Measurements from ENCODE around the gene C6orf132.

Gene C6orf132

GRCh38 chr6:42113936-42114636 lies 28.3 kb downstream of the C6orf132 start:
- Histone ChIP-seq H3K27me3 (replicated peaks; ENCODE audit: control insufficient read depth, insufficient read depth, low read length) (no peaks in the 10 kb centered on the region; the same call in 1 of the 2 replicates), H3K36me3 (ENCODE audit: control insufficient read depth, insufficient read depth, low read length) (no peaks in the 10 kb centered on the region), H3K4me3 (replicated peaks; ENCODE audit: low read depth, low read length) (no peak overlapping the region)
- DNase-seq (ENCODE audit: extremely low read depth, insufficient read length): no peak
- no peak for TF ChIP-seq CTCF (IDR thresholded peaks at IDR 0.05; ENCODE audit: insufficient read depth, low read length, poor library complexity, severe bottlenecking)

GRCh38 chr6:42112351-42112750 lies 30.1 kb downstream of the C6orf132 start:
- Histone ChIP-seq H3K27me3 (replicated peaks; ENCODE audit: control insufficient read depth, insufficient read depth, low read length) (peaks cover 1% of the 10 kb centered on the region; the same call in 1 of the 2 replicates), H3K36me3 (ENCODE audit: control insufficient read depth, insufficient read depth, low read length) (no peaks in the 10 kb centered on the region), H3K4me3 (replicated peaks; ENCODE audit: low read depth, low read length) (no peak overlapping the region)
- TF ChIP-seq CTCF (IDR thresholded peaks at IDR 0.05; ENCODE audit: insufficient read depth, low read length, poor library complexity, severe bottlenecking): no peak
- no peak for DNase-seq (ENCODE audit: extremely low read depth, insufficient read length)

GRCh38 chr6:42110683-42111082 lies 31.7 kb downstream of the C6orf132 start:
- no peak for TF ChIP-seq CTCF (IDR thresholded peaks at IDR 0.05; ENCODE audit: insufficient read depth, low read length, poor library complexity, severe bottlenecking)
- Histone ChIP-seq H3K4me3 (replicated peaks; ENCODE audit: low read depth, low read length) (no peak overlapping the region), H3K36me3 (ENCODE audit: control insufficient read depth, insufficient read depth, low read length) (no peaks in the 10 kb centered on the region), H3K27me3 (replicated peaks; ENCODE audit: control insufficient read depth, insufficient read depth, low read length) (peaks cover 1% of the 10 kb centered on the region; the same call in 1 of the 2 replicates)
- no peak for DNase-seq (ENCODE audit: extremely low read depth, insufficient read length)

- TF ChIP-seq CTCF (IDR thresholded peaks at IDR 0.05; ENCODE audit: insufficient read depth, low read length, poor library complexity, severe bottlenecking): no peak
- Histone ChIP-seq H3K36me3 (ENCODE audit: control insufficient read depth, insufficient read depth, low read length) (no peaks in the 10 kb centered on the region), H3K4me3 (replicated peaks; ENCODE audit: low read depth, low read length) (no peak overlapping the region), H3K27me3 (replicated peaks; ENCODE audit: control insufficient read depth, insufficient read depth, low read length) (peaks cover 1% of the 10 kb centered on the region)
- DNase-seq (ENCODE audit: extremely low read depth, insufficient read length): no peak
Observed at GRCh38 chr6:42108071-42108470, 34.3 kb downstream of the C6orf132 start.

GRCh38 chr6:42106112-42107023 lies 36.1 kb downstream of the C6orf132 start:
- Histone ChIP-seq H3K4me3 (replicated peaks; ENCODE audit: low read depth, low read length) (no peak overlapping the region), H3K36me3 (ENCODE audit: control insufficient read depth, insufficient read depth, low read length) (no peaks in the 10 kb centered on the region), H3K27me3 (replicated peaks; ENCODE audit: control insufficient read depth, insufficient read depth, low read length) (peaks cover 1% of the 10 kb centered on the region)
- no peak for DNase-seq (ENCODE audit: extremely low read depth, insufficient read length)
- TF ChIP-seq CTCF (IDR thresholded peaks at IDR 0.05; ENCODE audit: insufficient read depth, low read length, poor library complexity, severe bottlenecking): no peak

Data from GM06990 (cell line).